SK-N-SH treated with all-trans-retinoic acid at 6 μM for 48 hours (cell line): Measurements from ENCODE around the gene CLN5.

ENCODE experiments used
- ATAC-seq: fragments of 200-7000 bp; cut with Tn5 transposase; 3 replicates; pipeline ENCODE4 v1.9.1; 2020; ENCODE audit warnings: mild to moderate bottlenecking, moderate library complexity
- ARNTL ChIP-seq: fragments of 450-650 bp; formaldehyde crosslinking; IDR thresholded peaks from 2 replicates; pipeline ENCODE4 v1.5.0; 2020; ENCODE audit warnings: low read depth, mild to moderate bottlenecking, moderate library complexity, borderline replicate concordance
- BACH2 ChIP-seq: fragments of 250-450 bp; sonication (Bioruptor Pico); IDR thresholded peaks from 2 replicates; pipeline ENCODE4 v1.9.0; 2021; ENCODE audit warnings: mild to moderate bottlenecking, borderline replicate concordance
- CSDC2 ChIP-seq: fragments of 250-450 bp; sonication (Bioruptor Pico); IDR thresholded peaks from 2 replicates; pipeline ENCODE4 v1.5.0; 2020; ENCODE audit warnings: mild to moderate bottlenecking, moderate library complexity
- ESRRG ChIP-seq: fragments of 250-450 bp; sonication (Bioruptor Pico); IDR thresholded peaks from 2 replicates; pipeline ENCODE4 v1.6.1; 2021; ENCODE audit warnings: mild to moderate bottlenecking
- GLIS3 ChIP-seq: fragments of 250-450 bp; sonication (Bioruptor Pico); IDR thresholded peaks from 2 replicates; pipeline ENCODE4 v1.5.0; 2020; ENCODE audit warnings: mild to moderate bottlenecking, moderate library complexity
- ISL1 ChIP-seq: fragments of 250-450 bp; sonication (Bioruptor Pico); IDR thresholded peaks from 2 replicates; pipeline ENCODE4 v2.1.2; 2022; ENCODE audit warnings: mild to moderate bottlenecking, moderate library complexity
- PPARA ChIP-seq: fragments of 250-450 bp; sonication (Bioruptor Pico); IDR thresholded peaks from 2 replicates; pipeline ENCODE4 v1.5.0; 2020; ENCODE audit warnings: mild to moderate bottlenecking, borderline replicate concordance
- RARB ChIP-seq: fragments of 250-450 bp; sonication (Bioruptor Pico); IDR thresholded peaks from 2 replicates; pipeline ENCODE4 v1.8.0; 2021; ENCODE audit warnings: mild to moderate bottlenecking, moderate library complexity
- SNAI2 ChIP-seq: fragments of 250-450 bp; sonication (Bioruptor Pico); IDR thresholded peaks from 2 replicates; pipeline ENCODE4 v1.5.0; 2020; ENCODE audit warnings: mild to moderate bottlenecking, moderate library complexity
- TCF4 ChIP-seq: fragments of 250-450 bp; sonication (Bioruptor Pico); IDR thresholded peaks from 2 replicates; pipeline ENCODE4 v1.8.0; 2021; ENCODE audit warnings: mild to moderate bottlenecking, moderate library complexity, borderline replicate concordance
- TOX ChIP-seq: fragments of 250-450 bp; sonication (Bioruptor Pico); IDR thresholded peaks from 2 replicates; pipeline ENCODE4 v1.8.0; 2021; ENCODE audit warnings: mild to moderate bottlenecking, moderate library complexity, borderline replicate concordance
- ZC3H10 ChIP-seq: fragments of 250-450 bp; sonication (Bioruptor Pico); IDR thresholded peaks from 2 replicates; pipeline ENCODE4 v1.5.1; 2021; ENCODE audit warnings: mild to moderate bottlenecking, moderate library complexity
- ZFP3 ChIP-seq: fragments of 250-450 bp; sonication (Bioruptor Pico); IDR thresholded peaks from 2 replicates; pipeline ENCODE4 v1.5.0; 2020; ENCODE audit warnings: mild to moderate bottlenecking, moderate library complexity
- ZFP30 ChIP-seq: fragments of 450-650 bp; formaldehyde crosslinking; IDR thresholded peaks from 2 replicates; pipeline ENCODE4 v1.5.0; 2022; ENCODE audit warnings: mild to moderate bottlenecking, moderate library complexity
- ZNF565 ChIP-seq: fragments of 450-650 bp; formaldehyde crosslinking; conservative IDR thresholded peaks from 2 replicates; pipeline ENCODE4 v1.5.0; 2020; ENCODE audit warnings: low read depth, mild to moderate bottlenecking, moderate library complexity
- ZNF70 ChIP-seq: fragments of 450-650 bp; formaldehyde crosslinking; IDR thresholded peaks from 2 replicates; pipeline ENCODE4 v1.5.0; 2020; ENCODE audit warnings: mild to moderate bottlenecking, moderate library complexity
- ZNF8 ChIP-seq: fragments of 450-650 bp; formaldehyde crosslinking; IDR thresholded peaks from 2 replicates; pipeline ENCODE4 v1.5.0; 2020; ENCODE audit warnings: mild to moderate bottlenecking, moderate library complexity
- TF ChIP-seq, protein P1 (sequence below): fragments of 250-450 bp; sonication (Bioruptor Pico); IDR thresholded peaks from 2 replicates; pipeline ENCODE4 v1.5.0; 2020; ENCODE audit warnings: mild to moderate bottlenecking, moderate library complexity
- TF ChIP-seq, protein P2 (sequence below): fragments of 250-450 bp; sonication (Bioruptor Pico); IDR thresholded peaks from 2 replicates; pipeline ENCODE4 v1.8.0; 2021; ENCODE audit warnings: low read depth, mild to moderate bottlenecking, moderate library complexity, borderline replicate concordance
- TF ChIP-seq, protein P3 (sequence below): fragments of 250-450 bp; sonication (Bioruptor Pico); IDR thresholded peaks from 2 replicates; pipeline ENCODE4 v1.5.1; 2021; ENCODE audit warnings: mild to moderate bottlenecking, moderate library complexity
- TF ChIP-seq, protein P4 (sequence below): fragments of 250-450 bp; sonication (Bioruptor Pico); IDR thresholded peaks from 2 replicates; pipeline ENCODE4 v1.5.1; 2020; ENCODE audit warnings: low read depth, mild to moderate bottlenecking, moderate library complexity
- TF ChIP-seq, protein P5 (sequence below): fragments of 250-450 bp; sonication (Bioruptor Pico); IDR thresholded peaks from 2 replicates; pipeline ENCODE4 v1.8.0; 2020; ENCODE audit warnings: mild to moderate bottlenecking, moderate library complexity, borderline replicate concordance

Gene CLN5

DNA sequence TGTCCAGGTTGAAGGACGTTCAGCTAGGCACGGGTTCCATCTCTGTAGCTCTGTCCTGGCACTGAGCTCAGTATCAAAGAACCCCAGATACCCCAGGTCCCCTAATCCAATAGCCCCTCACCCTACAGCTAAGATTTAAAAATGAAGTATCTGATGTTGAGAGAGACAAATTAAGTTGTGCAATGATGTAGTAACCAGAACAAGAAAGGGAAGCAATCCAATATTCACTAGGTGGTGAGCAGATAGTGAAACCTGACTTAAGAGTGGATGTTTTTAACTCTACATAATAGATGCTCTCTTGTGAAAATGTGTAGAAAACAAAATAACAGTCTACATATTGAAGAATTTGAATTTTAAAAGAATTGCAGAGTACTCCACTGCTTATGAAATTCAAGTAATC lies 41.8 kb upstream of the CLN5 start:
- no peak for TF ChIP-seq TOX
- no peak for TF ChIP-seq GLIS3 (CRISPR knock-in tag)
- no peak for TF ChIP-seq ZFP30
- no peak for TF ChIP-seq ZNF8
- TF ChIP-seq RARB (CRISPR knock-in tag), result no peak
- TF ChIP-seq, protein P1, sequence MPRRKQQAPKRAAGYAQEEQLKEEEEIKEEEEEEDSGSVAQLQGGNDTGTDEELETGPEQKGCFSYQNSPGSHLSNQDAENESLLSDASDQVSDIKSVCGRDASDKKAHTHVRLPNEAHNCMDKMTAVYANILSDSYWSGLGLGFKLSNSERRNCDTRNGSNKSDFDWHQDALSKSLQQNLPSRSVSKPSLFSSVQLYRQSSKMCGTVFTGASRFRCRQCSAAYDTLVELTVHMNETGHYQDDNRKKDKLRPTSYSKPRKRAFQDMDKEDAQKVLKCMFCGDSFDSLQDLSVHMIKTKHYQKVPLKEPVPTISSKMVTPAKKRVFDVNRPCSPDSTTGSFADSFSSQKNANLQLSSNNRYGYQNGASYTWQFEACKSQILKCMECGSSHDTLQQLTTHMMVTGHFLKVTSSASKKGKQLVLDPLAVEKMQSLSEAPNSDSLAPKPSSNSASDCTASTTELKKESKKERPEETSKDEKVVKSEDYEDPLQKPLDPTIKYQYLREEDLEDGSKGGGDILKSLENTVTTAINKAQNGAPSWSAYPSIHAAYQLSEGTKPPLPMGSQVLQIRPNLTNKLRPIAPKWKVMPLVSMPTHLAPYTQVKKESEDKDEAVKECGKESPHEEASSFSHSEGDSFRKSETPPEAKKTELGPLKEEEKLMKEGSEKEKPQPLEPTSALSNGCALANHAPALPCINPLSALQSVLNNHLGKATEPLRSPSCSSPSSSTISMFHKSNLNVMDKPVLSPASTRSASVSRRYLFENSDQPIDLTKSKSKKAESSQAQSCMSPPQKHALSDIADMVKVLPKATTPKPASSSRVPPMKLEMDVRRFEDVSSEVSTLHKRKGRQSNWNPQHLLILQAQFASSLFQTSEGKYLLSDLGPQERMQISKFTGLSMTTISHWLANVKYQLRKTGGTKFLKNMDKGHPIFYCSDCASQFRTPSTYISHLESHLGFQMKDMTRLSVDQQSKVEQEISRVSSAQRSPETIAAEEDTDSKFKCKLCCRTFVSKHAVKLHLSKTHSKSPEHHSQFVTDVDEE (CRISPR knock-in tag), result no peak
- TF ChIP-seq TCF4 (CRISPR knock-in tag), result no peak
- TF ChIP-seq, protein P2, sequence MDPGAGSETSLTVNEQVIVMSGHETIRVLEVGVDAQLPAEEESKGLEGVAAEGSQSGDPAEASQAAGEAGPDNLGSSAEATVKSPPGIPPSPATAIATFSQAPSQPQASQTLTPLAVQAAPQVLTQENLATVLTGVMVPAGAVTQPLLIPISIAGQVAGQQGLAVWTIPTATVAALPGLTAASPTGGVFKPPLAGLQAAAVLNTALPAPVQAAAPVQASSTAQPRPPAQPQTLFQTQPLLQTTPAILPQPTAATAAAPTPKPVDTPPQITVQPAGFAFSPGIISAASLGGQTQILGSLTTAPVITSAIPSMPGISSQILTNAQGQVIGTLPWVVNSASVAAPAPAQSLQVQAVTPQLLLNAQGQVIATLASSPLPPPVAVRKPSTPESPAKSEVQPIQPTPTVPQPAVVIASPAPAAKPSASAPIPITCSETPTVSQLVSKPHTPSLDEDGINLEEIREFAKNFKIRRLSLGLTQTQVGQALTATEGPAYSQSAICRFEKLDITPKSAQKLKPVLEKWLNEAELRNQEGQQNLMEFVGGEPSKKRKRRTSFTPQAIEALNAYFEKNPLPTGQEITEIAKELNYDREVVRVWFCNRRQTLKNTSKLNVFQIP, result no peak
- no peak for TF ChIP-seq ZNF70 (CRISPR knock-in tag)
- no peak for TF ChIP-seq BACH2 (CRISPR knock-in tag)

DNA sequence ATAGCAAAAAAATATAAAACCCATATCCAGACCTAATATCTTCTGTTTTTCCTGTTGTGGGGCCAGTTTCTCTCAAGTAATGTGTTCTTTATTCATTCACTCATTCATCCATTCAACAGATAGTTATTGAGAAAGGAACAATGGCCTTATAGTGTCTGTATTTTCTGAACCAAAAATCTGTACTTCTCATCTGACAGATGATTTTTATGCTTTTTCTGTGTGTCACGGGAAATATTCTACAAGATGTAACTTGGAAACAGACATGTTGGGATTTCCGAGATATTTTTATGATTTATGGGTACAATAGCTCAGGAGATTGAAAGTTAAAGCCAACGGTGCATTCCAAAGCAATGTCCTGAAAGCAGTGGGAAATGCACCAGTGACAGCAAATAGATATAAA lies 37.9 kb upstream of the CLN5 start:
- no peak for ATAC-seq
- TF ChIP-seq ARNTL (no peak), ESRRG (no peak), GLIS3 (CRISPR knock-in tag) (no peak), ZC3H10 (CRISPR knock-in tag) (no peak), ZNF565 (CRISPR knock-in tag) (no peak), TOX (no peak), SNAI2 (CRISPR knock-in tag) (no peak), ZFP30 (no peak), RARB (CRISPR knock-in tag) (no peak), ZFP3 (no peak), ZNF70 (CRISPR knock-in tag) (no peak), ISL1 (no peak), BACH2 (CRISPR knock-in tag) (no peak), PPARA (CRISPR knock-in tag) (no peak), CSDC2 (CRISPR knock-in tag) (no peak)
- TF ChIP-seq, protein P3, sequence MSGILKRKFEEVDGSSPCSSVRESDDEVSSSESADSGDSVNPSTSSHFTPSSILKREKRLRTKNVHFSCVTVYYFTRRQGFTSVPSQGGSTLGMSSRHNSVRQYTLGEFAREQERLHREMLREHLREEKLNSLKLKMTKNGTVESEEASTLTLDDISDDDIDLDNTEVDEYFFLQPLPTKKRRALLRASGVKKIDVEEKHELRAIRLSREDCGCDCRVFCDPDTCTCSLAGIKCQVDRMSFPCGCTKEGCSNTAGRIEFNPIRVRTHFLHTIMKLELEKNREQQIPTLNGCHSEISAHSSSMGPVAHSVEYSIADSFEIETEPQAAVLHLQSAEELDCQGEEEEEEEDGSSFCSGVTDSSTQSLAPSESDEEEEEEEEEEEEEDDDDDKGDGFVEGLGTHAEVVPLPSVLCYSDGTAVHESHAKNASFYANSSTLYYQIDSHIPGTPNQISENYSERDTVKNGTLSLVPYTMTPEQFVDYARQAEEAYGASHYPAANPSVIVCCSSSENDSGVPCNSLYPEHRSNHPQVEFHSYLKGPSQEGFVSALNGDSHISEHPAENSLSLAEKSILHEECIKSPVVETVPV (CRISPR knock-in tag), result no peak
- TF ChIP-seq, protein P4, sequence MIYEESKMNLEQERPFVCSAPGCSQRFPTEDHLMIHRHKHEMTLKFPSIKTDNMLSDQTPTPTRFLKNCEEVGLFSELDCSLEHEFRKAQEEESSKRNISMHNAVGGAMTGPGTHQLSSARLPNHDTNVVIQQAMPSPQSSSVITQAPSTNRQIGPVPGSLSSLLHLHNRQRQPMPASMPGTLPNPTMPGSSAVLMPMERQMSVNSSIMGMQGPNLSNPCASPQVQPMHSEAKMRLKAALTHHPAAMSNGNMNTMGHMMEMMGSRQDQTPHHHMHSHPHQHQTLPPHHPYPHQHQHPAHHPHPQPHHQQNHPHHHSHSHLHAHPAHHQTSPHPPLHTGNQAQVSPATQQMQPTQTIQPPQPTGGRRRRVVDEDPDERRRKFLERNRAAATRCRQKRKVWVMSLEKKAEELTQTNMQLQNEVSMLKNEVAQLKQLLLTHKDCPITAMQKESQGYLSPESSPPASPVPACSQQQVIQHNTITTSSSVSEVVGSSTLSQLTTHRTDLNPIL, result no peak
- TF ChIP-seq, protein P1 (CRISPR knock-in tag), result no peak
- TF ChIP-seq, protein P2, result no peak
- TF ChIP-seq, protein P5, sequence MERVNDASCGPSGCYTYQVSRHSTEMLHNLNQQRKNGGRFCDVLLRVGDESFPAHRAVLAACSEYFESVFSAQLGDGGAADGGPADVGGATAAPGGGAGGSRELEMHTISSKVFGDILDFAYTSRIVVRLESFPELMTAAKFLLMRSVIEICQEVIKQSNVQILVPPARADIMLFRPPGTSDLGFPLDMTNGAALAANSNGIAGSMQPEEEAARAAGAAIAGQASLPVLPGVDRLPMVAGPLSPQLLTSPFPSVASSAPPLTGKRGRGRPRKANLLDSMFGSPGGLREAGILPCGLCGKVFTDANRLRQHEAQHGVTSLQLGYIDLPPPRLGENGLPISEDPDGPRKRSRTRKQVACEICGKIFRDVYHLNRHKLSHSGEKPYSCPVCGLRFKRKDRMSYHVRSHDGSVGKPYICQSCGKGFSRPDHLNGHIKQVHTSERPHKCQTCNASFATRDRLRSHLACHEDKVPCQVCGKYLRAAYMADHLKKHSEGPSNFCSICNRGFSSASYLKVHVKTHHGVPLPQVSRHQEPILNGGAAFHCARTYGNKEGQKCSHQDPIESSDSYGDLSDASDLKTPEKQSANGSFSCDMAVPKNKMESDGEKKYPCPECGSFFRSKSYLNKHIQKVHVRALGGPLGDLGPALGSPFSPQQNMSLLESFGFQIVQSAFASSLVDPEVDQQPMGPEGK (CRISPR knock-in tag), result no peak

More for the DNA sequence above, 41.8 kb upstream of the CLN5 start:
- ATAC-seq, result no peak
